T-helper 2 cell treated with Interferon-gamma antibody and Interleukin-4, amounts not matched to agents 100 ng/mL and 5 ng/mL, for 36 hours (primary cell): Measurements from ENCODE around the gene GPR161. TPM values are rescaled to one million over a fixed set of nuclear protein-coding genes. Genes with fewer than 3 reads are reported as not detected.
"Not testable (repeated sequence)": the region's sequence is repeated elsewhere in the genome, so short reads cannot be mapped to it uniquely, and the experiment has no call there.

Source experiments
- intact Hi-C: fragments of 100-400 bp; cut with micrococcal nuclease; formaldehyde crosslinking; loops from one replicate; pipeline ENCODE4 v1.15.1; 2023
- total RNA-seq: library from RNA; stranded (reverse); gene quantifications from 2 replicates; pipeline ENCODE4 v1.2.3, GENCODE V29; 2022

GPR161 gene
- total RNA-seq, 1 donor from 2014 or later, result 0.36 TPM

- intact Hi-C loops, result loop anchor here (10.0 kb wide), 1 partner anchor 284 kb away; no protein-coding TSS in a partner anchor
Observed at GRCh38 chr1:168088511-168089325, 48.0 kb downstream of the GPR161 start.

GRCh38 chr1:168087696-168088095 lies 49.0 kb downstream of the GPR161 start:
- intact Hi-C loops, result loop anchor here (10.0 kb wide), 1 partner anchor 283 kb away; no protein-coding TSS in a partner anchor

- intact Hi-C loops, result loop anchor here (10.0 kb wide), 1 partner anchor 282 kb away; no protein-coding TSS in a partner anchor
Observed at GRCh38 chr1:168086438-168086837, 50.3 kb downstream of the GPR161 start.

- intact Hi-C loops, result loop anchor here (2.0 to 10.0 kb wide), 2 partner anchors 237 to 281 kb away; no protein-coding TSS in a partner anchor
Observed at GRCh38 chr1:168085401-168085872, 51.3 kb downstream of the GPR161 start.

GRCh38 chr1:168084396-168085231 lies 52.1 kb downstream of the GPR161 start:
- intact Hi-C loops, result loop anchor here (2.0 to 10.0 kb wide), 6 partner anchors 63 to 482 kb away; partner anchors contain the start of genes DCAF6 and MPC2

GRCh38 chr1:168083456-168084325 lies 53.0 kb downstream of the GPR161 start:
- intact Hi-C loops, result loop anchor here (2.0 to 10.0 kb wide), 6 partner anchors 64 to 481 kb away; partner anchors contain the start of genes DCAF6 and MPC2

- intact Hi-C loops, result loop anchor here (5.0 to 10.0 kb wide), 5 partner anchors 65 to 480 kb away; partner anchors contain the start of genes DCAF6 and MPC2
Observed at GRCh38 chr1:168082008-168082876, 54.5 kb downstream of the GPR161 start.

GRCh38 chr1:168081373-168082007 lies 55.2 kb downstream of the GPR161 start:
- intact Hi-C loops, result loop anchor here (5.0 to 10.0 kb wide), 5 partner anchors 66 to 479 kb away; partner anchors contain the start of genes DCAF6 and MPC2

- intact Hi-C loops, result loop anchor here (5.0 to 10.0 kb wide), 5 partner anchors 68 to 477 kb away; partner anchors contain the start of genes DCAF6 and MPC2
Observed at GRCh38 chr1:168079761-168080160, 57.0 kb downstream of the GPR161 start.

- intact Hi-C loops, result no loop called here
Observed at GRCh38 chr1:168069384-168069783, 67.3 kb downstream of the GPR161 start.

- intact Hi-C loops, result no loop called here
Observed at GRCh38 chr1:168065506-168065905, 71.2 kb downstream of the GPR161 start.

GRCh38 chr1:168064216-168064615 lies 72.5 kb downstream of the GPR161 start:
- intact Hi-C loops, result no loop called here

GRCh38 chr1:168057921-168058320 lies 78.8 kb downstream of the GPR161 start:
- intact Hi-C loops, result no loop called here

- intact Hi-C loops, result no loop called here
Observed at GRCh38 chr1:168057355-168057754, 79.4 kb downstream of the GPR161 start.

- intact Hi-C loops, result not testable (repeated sequence)
Observed at GRCh38 chr1:168056152-168056551, 80.6 kb downstream of the GPR161 start.

- intact Hi-C loops, result no loop called here
Observed at GRCh38 chr1:168054117-168054516, 82.6 kb downstream of the GPR161 start.

- intact Hi-C loops, result no loop called here
Observed at GRCh38 chr1:168053681-168054080, 83.0 kb downstream of the GPR161 start.

- intact Hi-C loops, result no loop called here
Observed at GRCh38 chr1:168050880-168051279, 85.8 kb downstream of the GPR161 start.

- intact Hi-C loops, result no loop called here
Observed at GRCh38 chr1:168050307-168050706, 86.4 kb downstream of the GPR161 start.
